H1 (cell line): ENCODE data around the gene KLHL30. TPM values are rescaled to one million over a fixed set of nuclear protein-coding genes. Genes with fewer than 3 reads are reported as not detected.

ENCODE experiments used
- ASH2L ChIP-seq: fragments of 200-600, 300-600 bp; sonication (generic); IDR thresholded peaks from one replicate; pipeline ENCODE4 v1.7.1; 2017; ENCODE audit warnings: low read length
- BACH1 ChIP-seq: IDR thresholded peaks from 2 replicates; pipeline ENCODE4 v1.6.1; 2012; ENCODE audit warnings: low read length, improper control_type of control experiment
- BRCA1 ChIP-seq: IDR thresholded peaks from 2 replicates; pipeline ENCODE4 v1.6.1; 2012; ENCODE audit warnings: low read depth, low read length, improper control_type of control experiment
- GTF2F1 ChIP-seq: IDR thresholded peaks from 2 replicates; pipeline ENCODE4 v1.6.1; 2012; ENCODE audit warnings: low read depth, low read length, improper control_type of control experiment, borderline replicate concordance
- HDAC2 ChIP-seq, 2 experiments: fragments of 300-600 bp in 1 of 2; sonication (generic) in 1 of 2; IDR thresholded peaks; 2 replicates each; pipeline ENCODE4 v1.6.1; 2011 to 2012; ENCODE audit warnings: low read depth in 2 of 2, low read length in 2 of 2, mild to moderate bottlenecking in 2 of 2, moderate library complexity in 2 of 2, borderline replicate concordance in 1 of 2, inconsistent platforms in 1 of 2
- KDM1A ChIP-seq: fragments of 200-600, 300-600 bp; sonication (generic); IDR thresholded peaks from 2 replicates; pipeline ENCODE4 v1.7.1; 2016; ENCODE audit warnings: mild to moderate bottlenecking, low read length, borderline replicate concordance
- RBBP5 ChIP-seq: IDR thresholded peaks from 2 replicates; pipeline ENCODE4 v1.7.1; 2012; ENCODE audit warnings: low read depth, mild to moderate bottlenecking, inconsistent platforms, low read length, moderate library complexity, borderline replicate concordance
- RNF2 ChIP-seq: fragments of 200-900, 300-1000 bp; sonication (generic); IDR thresholded peaks from 2 replicates; pipeline ENCODE4 v1.7.1; 2016; ENCODE audit warnings: borderline replicate concordance, low read depth, mild to moderate bottlenecking, antibody characterized with exemption, low read length; ENCODE audit not compliant: poor library complexity, severe bottlenecking; ENCODE audit errors: missing control alignments
- SP1 ChIP-seq: IDR thresholded peaks from 2 replicates; pipeline ENCODE4 v1.6.1; 2011; ENCODE audit warnings: low read depth, low read length
- polyA plus RNA-seq, 7 experiments: library from polyadenylated mRNA; depleted of rRNA in 3 of 7; stranded (reverse) in 5 of 7; unstranded in 2 of 7; fragments of >200 nt in 5 of 7; fragments of 200-250 nt in 2 of 7; gene quantifications; 1 replicate in 5 of 7; 2 replicates in 1 of 7; 4 replicates in 1 of 7; pipeline versions ENCODE4 v1.2.1 to v1.2.3, GENCODE V29; 2011 to 2013; ENCODE audit warnings: missing spikeins in 2 of 7, mixed read lengths in 2 of 7
- total RNA-seq: library from RNA; stranded (reverse); fragmentation: NEBNext Ultra II Directional; extraction: Animal tissue kit (Norgen Biotek cat#: 25700); gene quantifications from 2 replicates; pipeline ENCODE4 v1.2.1, GENCODE V29; 2021

KLHL30 gene
- total and polyA plus RNA-seq, 2 of the 8 experiments (the other 6 are each of a cell fraction or from before 2014, with no cell fraction given) = not detected

DNA sequence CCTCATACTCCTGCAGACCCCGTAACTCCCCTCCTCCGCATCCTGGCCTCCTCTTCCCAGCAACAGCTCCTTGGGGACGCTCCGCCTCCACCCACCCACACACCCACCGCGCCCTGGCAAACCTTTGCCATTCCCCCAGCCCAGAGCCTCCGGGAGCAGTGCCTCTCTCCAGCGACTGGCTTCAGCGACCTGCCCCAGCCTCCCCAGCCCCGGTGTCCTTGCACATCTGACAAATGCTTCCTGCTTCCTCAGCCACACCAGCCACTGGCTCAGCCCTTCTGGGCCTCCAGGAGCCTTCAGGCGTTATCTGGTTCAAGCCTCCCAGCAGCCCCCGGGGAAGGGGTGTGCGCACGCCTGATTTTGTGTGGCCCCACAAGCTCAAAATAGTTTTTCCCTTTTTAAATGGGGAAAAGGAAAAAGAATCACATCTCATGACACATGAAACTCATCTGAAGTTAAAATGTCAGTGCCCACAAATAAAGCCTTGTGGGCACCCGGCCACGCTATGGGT, 24.1 kb upstream of the KLHL30 start (continued):
- no peak for TF ChIP-seq RBBP5
- no peak for TF ChIP-seq BACH1
- TF ChIP-seq ASH2L = no peak
- TF ChIP-seq RNF2 = no peak
- TF ChIP-seq GTF2F1 = no peak
- TF ChIP-seq KDM1A = no peak
- no peak for TF ChIP-seq HDAC2 (IDR thresholded peaks at IDR 0.05; ENCODE audit: borderline replicate concordance in 1 of 2, low read depth in 2 of 2, low read length in 2 of 2)
- TF ChIP-seq SP1 = no peak
- no peak for TF ChIP-seq BRCA1
